Neural cell (in vitro differentiated cells): ENCODE data around the gene SUN1. TPM values are rescaled to one million over a fixed set of nuclear protein-coding genes. Genes with fewer than 3 reads are reported as not detected.

Experiments
- H2AFZ ChIP-seq: fragments of 200-600, 300-800 bp; sonication (generic), shearing (Covaris generic); 2 replicates; pipeline ENCODE4 v1.6.0; 2014; ENCODE audit warnings: low read depth, mild to moderate bottlenecking, antibody characterized with exemption, low read length, moderate library complexity
- H3F3A ChIP-seq: fragments of 200-600 bp; shearing (Covaris generic); 2 replicates; pipeline ENCODE4 v1.6.1; 2016; ENCODE audit warnings: mild to moderate bottlenecking, moderate library complexity, mixed read lengths, antibody characterized with exemption, low read length; ENCODE audit not compliant: insufficient read depth, poor library complexity, severe bottlenecking
- H3K27ac ChIP-seq: fragments of 200-600, 300-800 bp; sonication (generic), shearing (Covaris generic); 2 replicates; pipeline ENCODE4 v1.5.1; 2014; ENCODE audit warnings: mild to moderate bottlenecking, low read length, moderate library complexity
- H3K27me3 ChIP-seq: fragments of 300-800, 200-600 bp; sonication (generic), shearing (Covaris generic); 2 replicates; pipeline ENCODE4 v1.6.0; 2014; ENCODE audit warnings: mild to moderate bottlenecking, low read depth, low read length, moderate library complexity; ENCODE audit not compliant: insufficient read depth
- H3K36me3 ChIP-seq: fragments of 300-800, 200-600 bp; sonication (generic), shearing (Covaris generic); 2 replicates; pipeline ENCODE4 v1.5.1; 2014; ENCODE audit warnings: mild to moderate bottlenecking, antibody characterized with exemption, low read length, moderate library complexity; ENCODE audit not compliant: insufficient read depth
- H3K4me2 ChIP-seq: fragments of 300-800, 200-600 bp; sonication (generic), shearing (Covaris generic); 2 replicates; pipeline ENCODE4 v1.6.0; 2014; ENCODE audit warnings: mild to moderate bottlenecking, low read length
- H3K4me3 ChIP-seq: fragments of 300-800, 200-600 bp; sonication (generic), shearing (Covaris generic); 2 replicates; pipeline ENCODE4 v1.5.1; 2014; ENCODE audit warnings: mild to moderate bottlenecking, low read length, moderate library complexity
- H3K79me2 ChIP-seq: fragments of 200-600 bp; shearing (Covaris generic); replicated peaks from 2 replicates; pipeline ENCODE4 v1.6.0; 2014; ENCODE audit warnings: mild to moderate bottlenecking, low read length, moderate library complexity; ENCODE audit not compliant: insufficient read depth
- H3K9ac ChIP-seq: fragments of 300-800, 200-600 bp; sonication (generic), shearing (Covaris generic); 2 replicates; pipeline ENCODE4 v1.6.1; 2016; ENCODE audit warnings: mild to moderate bottlenecking, low read length, mixed read lengths
- H3K9me2 ChIP-seq: fragments of 200-600 bp; shearing (Covaris generic); 2 replicates; pipeline ENCODE4 v1.6.1; 2016; ENCODE audit warnings: mild to moderate bottlenecking, low read length, mixed read lengths; ENCODE audit not compliant: insufficient read depth
- H3K9me3 ChIP-seq: fragments of 200-600, 300-800 bp; sonication (generic), shearing (Covaris generic); 2 replicates; pipeline ENCODE4 v1.6.1; 2016; ENCODE audit warnings: mild to moderate bottlenecking, mixed run types, low read length, moderate library complexity, mixed read lengths
- H4K20me1 ChIP-seq: fragments of 200-600 bp; shearing (Covaris generic); 2 replicates; pipeline ENCODE4 v1.6.1; 2016; ENCODE audit warnings: mild to moderate bottlenecking, mixed run types; ENCODE audit not compliant: insufficient read depth
- EP300 ChIP-seq: fragments of 450-650 bp; conservative IDR thresholded peaks from 2 replicates; pipeline ENCODE4 v1.6.1; 2014; ENCODE audit warnings: antibody characterized with exemption, mild to moderate bottlenecking, moderate library complexity; ENCODE audit not compliant: poor library complexity, severe bottlenecking
- EZH2 ChIP-seq: fragments of 200-600, 300-800 bp; shearing (Covaris generic), sonication (generic); IDR thresholded peaks from 2 replicates; pipeline ENCODE4 v1.6.1; 2014; ENCODE audit warnings: antibody characterized with exemption, low read length, borderline replicate concordance, mild to moderate bottlenecking; ENCODE audit not compliant: insufficient read depth, poor library complexity, severe bottlenecking
- MXI1 ChIP-seq: fragments of 450-650 bp; conservative IDR thresholded peaks from 2 replicates; pipeline ENCODE4 v1.6.1; 2014; ENCODE audit warnings: antibody characterized with exemption, mild to moderate bottlenecking; ENCODE audit not compliant: poor library complexity, severe bottlenecking
- POLR2AphosphoS5 ChIP-seq: IDR thresholded peaks from 2 replicates; pipeline ENCODE4 v1.6.1; 2012
- RAD21 ChIP-seq: fragments of 450-650 bp; conservative IDR thresholded peaks from 2 replicates; pipeline ENCODE4 v1.6.1; 2014; ENCODE audit warnings: antibody characterized with exemption, mild to moderate bottlenecking, moderate library complexity
- REST ChIP-seq: IDR thresholded peaks from 2 replicates; pipeline ENCODE4 v1.6.1; 2012; ENCODE audit warnings: borderline replicate concordance
- SMC3 ChIP-seq: fragments of 450-650 bp; conservative IDR thresholded peaks from 2 replicates; pipeline ENCODE4 v1.6.1; 2014; ENCODE audit warnings: antibody characterized with exemption, mild to moderate bottlenecking, moderate library complexity; ENCODE audit not compliant: poor library complexity
- TAF1 ChIP-seq: IDR thresholded peaks from 2 replicates; pipeline ENCODE4 v1.6.1; 2012; ENCODE audit warnings: low read depth
- polyA minus RNA-seq: library from RNA; depleted of rRNA, polyadenylated mRNA; stranded (reverse); fragments of >200 nt; gene quantifications from 2 replicates; pipeline ENCODE4 v1.2.3, GENCODE V29; 2014
- polyA plus RNA-seq: library from polyadenylated mRNA; depleted of rRNA; stranded (reverse); fragments of >200 nt; gene quantifications from 2 replicates; pipeline ENCODE4 v1.2.3, GENCODE V29; 2014
- TF ChIP-seq, protein P1 (sequence below): fragments of 450-650 bp; IDR thresholded peaks from 2 replicates; pipeline ENCODE4 v1.5.1; 2014; ENCODE audit warnings: antibody characterized with exemption, mild to moderate bottlenecking, moderate library complexity; ENCODE audit not compliant: poor library complexity, severe bottlenecking

Gene SUN1
- polyA plus RNA-seq: 309 and 418 TPM in 2 replicates
- 216 and 309 TPM in 2 replicates for polyA minus RNA-seq

DNA sequence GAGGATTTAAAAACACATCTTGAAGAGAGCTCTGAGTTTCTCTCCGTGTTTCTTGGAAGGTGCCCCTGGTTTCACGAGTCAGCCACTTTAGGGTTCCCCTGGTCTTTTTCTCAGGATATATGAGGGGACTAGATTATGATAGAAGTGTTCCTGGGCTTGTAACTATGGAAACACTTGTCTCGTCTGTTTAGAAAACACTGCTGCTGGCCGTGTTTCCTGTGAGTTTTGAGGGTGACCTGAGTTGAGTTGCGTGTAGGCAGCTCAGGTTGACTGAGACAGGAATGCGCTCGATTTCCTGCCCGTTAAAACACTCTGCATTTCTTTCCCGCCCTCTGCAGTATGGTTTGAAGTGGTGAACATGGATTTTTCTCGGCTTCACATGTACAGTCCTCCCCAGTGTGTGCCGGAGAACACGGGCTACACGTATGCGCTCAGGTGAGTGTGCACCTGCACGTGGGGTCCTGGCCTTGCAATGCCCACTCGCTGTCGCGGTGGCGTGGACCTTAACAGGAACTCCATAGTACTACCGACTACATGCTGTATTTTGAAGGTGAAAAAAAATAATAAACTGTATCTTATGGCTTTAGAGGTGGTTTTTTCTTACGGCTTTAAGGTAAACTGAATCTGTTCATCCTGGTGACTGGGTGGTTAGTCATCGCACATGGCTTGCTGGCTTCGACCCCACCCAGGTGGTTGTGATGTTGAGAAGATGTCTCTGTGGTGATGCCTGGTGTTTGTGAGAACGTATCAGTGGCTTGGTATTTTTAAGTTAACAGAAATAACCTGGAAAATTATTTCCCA is at the start of gene SUN1:
SUN1 (plus strand) TSS at position 310 of the 801 bp plus-strand sequence; CDS start at position 359, 49 bp downstream.
- Histone ChIP-seq H3K4me3 (no peak within 1 kb of the TSS), H3F3A (no peaks in the 10 kb centered on the region), H3K9me2 (no peaks in the 10 kb centered on the region), H3K27me3 (no peaks in the 10 kb centered on the region), H3K27ac (no peak within 1 kb of the TSS), H4K20me1 (no peaks in the 10 kb centered on the region), H3K9ac (no peak within 1 kb of the TSS), H3K36me3 (no peaks in the 10 kb centered on the region), H2AFZ (no peak within 1 kb of the TSS), H3K79me2 (peaks cover 54% of the 10 kb centered on the region), H3K9me3 (no peaks in the 10 kb centered on the region), H3K4me2 (no peak within 1 kb of the TSS)
- no peak for TF ChIP-seq MXI1
- TF ChIP-seq, protein P1, sequence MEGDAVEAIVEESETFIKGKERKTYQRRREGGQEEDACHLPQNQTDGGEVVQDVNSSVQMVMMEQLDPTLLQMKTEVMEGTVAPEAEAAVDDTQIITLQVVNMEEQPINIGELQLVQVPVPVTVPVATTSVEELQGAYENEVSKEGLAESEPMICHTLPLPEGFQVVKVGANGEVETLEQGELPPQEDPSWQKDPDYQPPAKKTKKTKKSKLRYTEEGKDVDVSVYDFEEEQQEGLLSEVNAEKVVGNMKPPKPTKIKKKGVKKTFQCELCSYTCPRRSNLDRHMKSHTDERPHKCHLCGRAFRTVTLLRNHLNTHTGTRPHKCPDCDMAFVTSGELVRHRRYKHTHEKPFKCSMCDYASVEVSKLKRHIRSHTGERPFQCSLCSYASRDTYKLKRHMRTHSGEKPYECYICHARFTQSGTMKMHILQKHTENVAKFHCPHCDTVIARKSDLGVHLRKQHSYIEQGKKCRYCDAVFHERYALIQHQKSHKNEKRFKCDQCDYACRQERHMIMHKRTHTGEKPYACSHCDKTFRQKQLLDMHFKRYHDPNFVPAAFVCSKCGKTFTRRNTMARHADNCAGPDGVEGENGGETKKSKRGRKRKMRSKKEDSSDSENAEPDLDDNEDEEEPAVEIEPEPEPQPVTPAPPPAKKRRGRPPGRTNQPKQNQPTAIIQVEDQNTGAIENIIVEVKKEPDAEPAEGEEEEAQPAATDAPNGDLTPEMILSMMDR: no peak
- no peak for TF ChIP-seq SMC3
- no peak for TF ChIP-seq RAD21
- no peak for TF ChIP-seq EZH2
- TF ChIP-seq POLR2AphosphoS5: no peak
- TF ChIP-seq EP300: no peak
- TF ChIP-seq REST: no peak
- no peak for TF ChIP-seq TAF1

GRCh38 chr7:782718-783449 is 49.4 kb upstream of the SUN1 start:
- no peak overlapping the region for H2AFZ ChIP-seq
- H3K27ac ChIP-seq: no peak overlapping the region
- H3K27me3 ChIP-seq: no peaks in the 10 kb centered on the region
- no peaks in the 10 kb centered on the region for H4K20me1 ChIP-seq
- no peaks in the 10 kb centered on the region for H3K9me2 ChIP-seq
- no peaks in the 10 kb centered on the region for H3K9me3 ChIP-seq
- no peak for TF ChIP-seq TAF1
- no peak for TF ChIP-seq SMC3
- TF ChIP-seq, protein P1: no peak
- TF ChIP-seq EZH2: no peak
- no peak for TF ChIP-seq EP300
- TF ChIP-seq MXI1: no peak
- TF ChIP-seq POLR2AphosphoS5: no peak
- TF ChIP-seq REST: no peak
- no peak for TF ChIP-seq RAD21
- H3K79me2 ChIP-seq: no peaks in the 10 kb centered on the region
- no peaks in the 10 kb centered on the region for H3F3A ChIP-seq
- H3K9ac ChIP-seq: no peak overlapping the region
- no peak overlapping the region for H3K4me3 ChIP-seq
- no peaks in the 10 kb centered on the region for H3K36me3 ChIP-seq
- no peak overlapping the region for H3K4me2 ChIP-seq
